B cell (primary cell): ENCODE results near the gene TRABD2A. TPM values are rescaled to one million over a fixed set of nuclear protein-coding genes. Genes with fewer than 3 reads are reported as not detected.

Experiments used
- ATAC-seq: fragments of 200-7000 bp; cut with Tn5 transposase; one replicate; pipeline ENCODE4 v1.10.0; 2021; ENCODE audit warnings: low read depth, mild to moderate bottlenecking, moderate number of reproducible peaks, moderate library complexity
- CTCF ChIA-PET: fragments of 350-600 bp; sonication (Branson Sonifier 250); formaldehyde crosslinking; loops from one replicate; lab custom pipeline; 2021; ENCODE audit warnings: antibody characterized with exemption, inconsistent platforms; lab: Charles Lee
- POLR2A ChIA-PET: fragments of 350-600 bp; sonication (Branson Sonifier 250); formaldehyde crosslinking; loops from one replicate; lab custom pipeline; 2021; ENCODE audit warnings: antibody characterized with exemption; lab: Charles Lee
- DNase-seq: peaks from one replicate; pipeline ENCODE4 v3.0.0; 2013
- H2AFZ ChIP-seq: 2 replicates; pipeline ENCODE4 v1.6.1; 2012; ENCODE audit warnings: mild to moderate bottlenecking, low read depth, low read length; ENCODE audit not compliant: insufficient read depth, poor library complexity, severe bottlenecking
- H3K27ac ChIP-seq, 2 donors: 1 replicate in 1 of 2; 2 replicates in 1 of 2; pipeline ENCODE4 v1.5.1; 2012 to 2013; ENCODE audit warnings: low read length in 2 of 2, mild to moderate bottlenecking in 2 of 2, moderate library complexity in 1 of 2
- H3K27me3 ChIP-seq, 4 experiments: fragments of 200-600 bp in 1 of 4; sonication (generic) in 1 of 4; replicated peaks in 1 of 4; 1 replicate in 2 of 4; 2 replicates in 2 of 4; pipeline versions ENCODE4 v1.6.1 to v1.7.0; 2013 to 2016; ENCODE audit warnings: low read length in 3 of 4, mild to moderate bottlenecking in 2 of 4, mixed read lengths in 1 of 4, moderate library complexity in 1 of 4; ENCODE audit not compliant: insufficient read depth in 4 of 4, control insufficient read depth in 3 of 4; ENCODE audit errors: control extremely low read depth in 1 of 4
- H3K36me3 ChIP-seq, 2 experiments: replicated peaks in 1 of 2; 1 replicate in 1 of 2; 2 replicates in 1 of 2; pipeline versions ENCODE4 v1.6.1 to v1.7.1; 2013; ENCODE audit warnings: low read length in 1 of 2; ENCODE audit not compliant: insufficient read depth in 2 of 2, control insufficient read depth in 1 of 2; ENCODE audit errors: control extremely low read depth in 1 of 2, extremely low read depth in 1 of 2
- H3K4me1 ChIP-seq, 2 donors: fragments of 200-600 bp in 1 of 2; sonication (generic) in 1 of 2; 1 replicate in 1 of 2; 2 replicates in 1 of 2; pipeline versions ENCODE4 v1.5.1 to v1.6.1; 2013 to 2017; ENCODE audit warnings: low read length in 2 of 2; ENCODE audit not compliant: control insufficient read depth in 2 of 2, insufficient read depth in 2 of 2
- H3K4me2 ChIP-seq: replicated peaks from 2 replicates; pipeline ENCODE3; 2012; ENCODE audit warnings: mild to moderate bottlenecking, low read depth, low read length; ENCODE audit not compliant: poor library complexity, severe bottlenecking
- H3K4me3 ChIP-seq, 5 experiments: fragments of 200-600 bp in 1 of 5; sonication (generic) in 1 of 5; 1 replicate in 3 of 5; 2 replicates in 2 of 5; pipeline versions ENCODE4 v1.5.1 to v1.7.0; 2011 to 2016; ENCODE audit warnings: low read length in 4 of 5, mild to moderate bottlenecking in 4 of 5, low read depth in 2 of 5, control low read depth in 1 of 5, moderate library complexity in 1 of 5; ENCODE audit not compliant: insufficient read depth in 1 of 5; ENCODE audit errors: control extremely low read depth in 1 of 5, extremely low read depth in 1 of 5
- H3K79me2 ChIP-seq: fragments of 200-600 bp; sonication (generic); one replicate; pipeline ENCODE4 v1.6.0; 2016; ENCODE audit warnings: low read length; ENCODE audit not compliant: control insufficient read depth, insufficient read depth
- H3K9ac ChIP-seq: fragments of 200-600 bp; sonication (generic); 2 replicates; pipeline ENCODE4 v1.6.1; 2017; ENCODE audit warnings: mild to moderate bottlenecking, low read length, moderate library complexity
- H3K9me3 ChIP-seq, 3 donors: one replicate each; pipeline versions ENCODE4 v1.6.1 to v1.7.1; 2013; ENCODE audit warnings: low read length in 2 of 3; ENCODE audit not compliant: control insufficient read depth in 2 of 3, insufficient read depth in 1 of 3; ENCODE audit errors: control extremely low read depth in 1 of 3
- H4K20me1 ChIP-seq: 2 replicates; pipeline ENCODE4 v1.6.0; 2012; ENCODE audit warnings: mild to moderate bottlenecking, low read length; ENCODE audit not compliant: insufficient read depth, control insufficient read depth, poor library complexity, severe bottlenecking
- H3K27ac Mint-ChIP-seq: one replicate; pipeline ENCODE4 v1.8.0; 2021; ENCODE audit warnings: mixed read lengths
- H3K27me3 Mint-ChIP-seq: one replicate; pipeline ENCODE4 v1.8.0; 2021; ENCODE audit warnings: mixed read lengths
- H3K4me1 Mint-ChIP-seq: one replicate; pipeline ENCODE4 v1.8.0; 2021; ENCODE audit warnings: mixed read lengths
- H3K4me3 Mint-ChIP-seq: one replicate; pipeline ENCODE4 v1.8.0; 2021; ENCODE audit warnings: mixed read lengths
- H3K9me3 Mint-ChIP-seq: one replicate; pipeline ENCODE4 v1.8.0; 2022; ENCODE audit warnings: mixed read lengths; ENCODE audit not compliant: insufficient read depth
- EZH2 ChIP-seq: IDR thresholded peaks from 2 replicates; pipeline ENCODE4 v1.6.1; 2012; ENCODE audit warnings: borderline replicate concordance, low read depth, mild to moderate bottlenecking, moderate library complexity, low read length; ENCODE audit not compliant: insufficient read depth, poor library complexity, severe bottlenecking
- WGBS: methylation state at CpG from one replicate; pipeline ENCODE4 v1.1.5; 2013; ENCODE audit warnings: missing lambda C conversion rate; ENCODE audit not compliant: insufficient coverage; 5-methylcytosine and 5-hydroxymethylcytosine counted together
- intact Hi-C: fragments of 100-400 bp; cut with micrococcal nuclease; formaldehyde crosslinking; loops from one replicate; pipeline ENCODE4 v1.10.0; 2022
- polyA plus RNA-seq: library from polyadenylated mRNA; depleted of rRNA; stranded (reverse); fragments of >200 nt; gene quantifications from 2 replicates; pipeline ENCODE4 v1.2.3, GENCODE V29; 2012
- total RNA-seq, 2 donors: library from RNA; stranded (reverse); fragments of 120-200 nt in 1 of 2; gene quantifications; 1 replicate in 1 of 2; 2 replicates in 1 of 2; pipeline versions ENCODE4 v1.2.3 to v1.2.4, GENCODE V29; 2013 to 2022
- TF ChIP-seq, protein P1 (sequence below): fragments of 200-600 bp; IDR thresholded peaks from one replicate; pipeline ENCODE4 v1.8.0; 2022; ENCODE audit warnings: antibody characterized with exemption, mild to moderate bottlenecking

Gene TRABD2A
- total and polyA plus RNA-seq, 2 donors (not counting 1 experiment from before 2014, with no cell fraction given), result 10.1 to 11.3 TPM

DNA sequence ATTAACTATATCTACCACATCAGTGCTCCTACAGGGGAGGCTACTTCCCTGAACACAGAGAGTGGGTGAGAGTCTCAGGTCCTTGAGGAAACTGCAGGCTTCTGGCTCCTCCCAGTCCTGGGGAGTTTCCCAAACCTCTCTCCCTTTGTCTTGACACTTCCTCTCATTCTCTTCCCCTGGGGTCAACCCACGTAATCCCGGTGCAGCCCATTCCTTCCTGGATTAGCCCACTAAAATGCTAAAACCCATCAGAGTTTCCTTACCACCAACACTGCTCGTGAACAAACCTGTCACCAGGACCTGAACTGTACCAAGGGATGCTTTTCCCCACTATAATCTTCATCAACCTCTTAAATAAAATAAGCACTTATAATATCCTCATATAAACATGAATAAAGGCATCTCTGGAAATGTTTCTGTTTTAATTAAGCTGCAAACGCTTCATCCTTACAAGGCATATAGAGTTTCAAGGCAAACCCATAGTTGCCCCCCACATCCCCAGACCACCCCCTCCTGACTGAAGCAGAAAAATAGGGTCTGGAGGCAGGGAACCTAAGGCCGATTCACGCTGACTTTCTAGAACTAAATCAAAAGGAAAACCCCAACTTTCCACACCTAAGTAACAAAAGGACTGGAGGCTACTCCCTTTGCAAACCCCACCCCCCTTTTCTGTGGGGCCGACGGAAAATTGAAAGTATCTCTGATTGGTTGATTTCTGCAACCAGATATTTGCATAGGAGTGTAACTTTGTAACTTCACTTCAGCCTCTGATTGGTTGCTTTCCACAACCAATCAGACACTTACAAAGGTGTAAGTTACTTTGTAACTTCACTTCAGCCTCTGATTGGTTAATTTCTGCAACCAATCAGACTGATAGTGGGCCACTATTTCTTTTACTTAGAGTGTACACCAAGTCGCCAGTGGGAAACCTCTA is 43.6 kb upstream of the TRABD2A start:
- H3K9me3 Mint-ChIP-seq, result peaks cover 2% of the 10 kb centered on the region
- WGBS, result 35% methylated on average over 3 of the region's 9 CpGs
- intact Hi-C loops, result loop anchor here (1.0 to 5.0 kb wide), 3 partner anchors 19 to 208 kb away; partner anchors contain the start of genes TCF7L1 and TMSB10
- Histone ChIP-seq H2AFZ (no peak overlapping the region), H3K9ac (no peak overlapping the region), H3K27ac (peak overlapping the region; percentile 17 to 34), H3K4me1 (peaks cover 39 to 62% of the 10 kb centered on the region in 2 donors), H3K27me3 (no peaks in the 10 kb centered on the region), H3K79me2 (peaks cover 11% of the 10 kb centered on the region), H3K36me3 (no peaks in the 10 kb centered on the region), H4K20me1 (no peaks in the 10 kb centered on the region), H3K4me2 (peak overlapping the region; percentile 90), H3K9me3 (peaks cover 0 to 6% (median 0%) of the 10 kb centered on the region in 3 donors), H3K4me3 (peak overlapping the region in 1 of 5 experiments; percentile 35)
- peak overlapping the region; percentile 86 for H3K27ac Mint-ChIP-seq
- H3K27me3 Mint-ChIP-seq, result no peaks in the 10 kb centered on the region
- ChIA-PET POLR2A (interaction anchor here (0.5 to 6.8 kb wide), 5 partner anchors 15 to 637 kb away, joined by 3 to 129 read pairs (median 9); partner anchors contain the start of genes GGCX and TMSB10), CTCF (interaction anchor here (0.8 to 11.3 kb wide), 20 partner anchors 7 to 466 kb away, joined by 3 to 316 read pairs (median 14); partner anchors contain the start of genes KCMF1, SUCLG1, TMSB10 and TRABD2A)
- peaks cover 59% of the 10 kb centered on the region for H3K4me1 Mint-ChIP-seq
- TF ChIP-seq, protein P1, sequence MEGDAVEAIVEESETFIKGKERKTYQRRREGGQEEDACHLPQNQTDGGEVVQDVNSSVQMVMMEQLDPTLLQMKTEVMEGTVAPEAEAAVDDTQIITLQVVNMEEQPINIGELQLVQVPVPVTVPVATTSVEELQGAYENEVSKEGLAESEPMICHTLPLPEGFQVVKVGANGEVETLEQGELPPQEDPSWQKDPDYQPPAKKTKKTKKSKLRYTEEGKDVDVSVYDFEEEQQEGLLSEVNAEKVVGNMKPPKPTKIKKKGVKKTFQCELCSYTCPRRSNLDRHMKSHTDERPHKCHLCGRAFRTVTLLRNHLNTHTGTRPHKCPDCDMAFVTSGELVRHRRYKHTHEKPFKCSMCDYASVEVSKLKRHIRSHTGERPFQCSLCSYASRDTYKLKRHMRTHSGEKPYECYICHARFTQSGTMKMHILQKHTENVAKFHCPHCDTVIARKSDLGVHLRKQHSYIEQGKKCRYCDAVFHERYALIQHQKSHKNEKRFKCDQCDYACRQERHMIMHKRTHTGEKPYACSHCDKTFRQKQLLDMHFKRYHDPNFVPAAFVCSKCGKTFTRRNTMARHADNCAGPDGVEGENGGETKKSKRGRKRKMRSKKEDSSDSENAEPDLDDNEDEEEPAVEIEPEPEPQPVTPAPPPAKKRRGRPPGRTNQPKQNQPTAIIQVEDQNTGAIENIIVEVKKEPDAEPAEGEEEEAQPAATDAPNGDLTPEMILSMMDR, result no peak
- no peak for TF ChIP-seq EZH2
- H3K4me3 Mint-ChIP-seq, result peak overlapping the region; percentile 73
- no peak for ATAC-seq
- DNase-seq, result peak; percentile 66
